Measurements from ENCODE around the gene GAS5. TPM values are rescaled to one million over a fixed set of nuclear protein-coding genes. Genes with fewer than 3 reads are reported as not detected.
A peak's percentile ranks its signal among the peaks of the same experiment; 100 is the strongest.

The GAS5 gene
- total and polyA plus RNA-seq, 9 of the 15 experiments (the other 6 are each of a cell fraction or from before 2014, with no cell fraction given): 565 to 1,860 (median 1,006) TPM

DNA sequence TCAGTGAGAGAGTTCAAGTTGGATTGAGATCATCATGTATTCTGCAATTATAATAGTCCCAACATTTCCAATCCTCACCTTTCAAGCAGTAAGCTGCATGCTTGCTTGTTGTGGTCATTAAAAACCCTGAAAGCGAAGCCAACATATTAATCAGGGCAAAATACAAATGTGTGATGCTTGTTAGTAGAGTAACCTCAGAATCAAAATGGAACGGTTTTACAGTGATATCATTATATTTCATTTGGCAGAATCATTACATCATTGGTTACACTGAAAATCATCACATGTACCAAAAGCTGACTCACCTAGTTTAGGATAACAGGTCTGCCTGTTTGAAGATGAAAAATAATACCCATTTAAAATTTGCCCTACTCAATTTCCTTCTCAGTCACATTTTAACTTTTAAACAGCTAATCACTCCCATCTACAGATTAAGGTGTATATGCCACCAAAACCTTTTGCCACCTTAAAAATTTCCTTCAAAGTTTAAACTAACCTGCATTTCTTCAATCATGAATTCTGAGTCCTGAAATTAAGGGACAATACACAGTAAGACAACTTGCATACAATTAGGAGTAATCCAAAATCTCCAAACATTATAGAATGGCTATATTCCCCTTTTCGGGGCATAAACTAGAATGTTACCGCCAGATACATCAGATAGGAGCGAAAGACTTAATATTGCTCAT lies 3.5 kb downstream of the GAS5 start (continued):
- TF ChIP-seq GABPB2 (CRISPR knock-in tag; conservative IDR thresholded peaks at IDR 0.05): no peak
- TF ChIP-seq ZNF436 (CRISPR knock-in tag; IDR thresholded peaks at IDR 0.05): no peak
- TF ChIP-seq ZNF174 (CRISPR knock-in tag; IDR thresholded peaks at IDR 0.05): no peak
- TF ChIP-seq, protein P1, sequence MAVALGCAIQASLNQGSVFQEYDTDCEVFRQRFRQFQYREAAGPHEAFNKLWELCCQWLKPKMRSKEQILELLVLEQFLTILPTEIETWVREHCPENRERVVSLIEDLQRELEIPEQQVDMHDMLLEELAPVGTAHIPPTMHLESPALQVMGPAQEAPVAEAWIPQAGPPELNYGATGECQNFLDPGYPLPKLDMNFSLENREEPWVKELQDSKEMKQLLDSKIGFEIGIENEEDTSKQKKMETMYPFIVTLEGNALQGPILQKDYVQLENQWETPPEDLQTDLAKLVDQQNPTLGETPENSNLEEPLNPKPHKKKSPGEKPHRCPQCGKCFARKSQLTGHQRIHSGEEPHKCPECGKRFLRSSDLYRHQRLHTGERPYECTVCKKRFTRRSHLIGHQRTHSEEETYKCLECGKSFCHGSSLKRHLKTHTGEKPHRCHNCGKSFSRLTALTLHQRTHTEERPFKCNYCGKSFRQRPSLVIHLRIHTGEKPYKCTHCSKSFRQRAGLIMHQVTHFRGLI (CRISPR knock-in tag; IDR thresholded peaks at IDR 0.05): no peak
- no peak for TF ChIP-seq DNMT1 (IDR thresholded peaks at IDR 0.05)
- TF ChIP-seq ZNF224 (CRISPR knock-in tag; IDR thresholded peaks at IDR 0.05): no peak
- TF ChIP-seq CEBPG (CRISPR knock-in tag; IDR thresholded peaks at IDR 0.05): no peak
- peak in 1 of 2 experiments; percentile 7; a peak in 1 of 4 replicates for TF ChIP-seq CEBPG (tag; conservative IDR thresholded peaks at IDR 0.05 in 1 of 2, IDR thresholded peaks at IDR 0.05 in 1 of 2)
- TF ChIP-seq LEF1 (IDR thresholded peaks at IDR 0.05): 0 out of 2 replicates have a peak, but pooled peaks have one; percentile 12
- TF ChIP-seq POLR2A (conservative IDR thresholded peaks at IDR 0.05): peak; percentile 60
- TF ChIP-seq KDM1A (IDR thresholded peaks at IDR 0.05): no peak
- TF ChIP-seq HNRNPL (IDR thresholded peaks at IDR 0.05; ENCODE audit: low read depth, low read length): peak; percentile 47; the same call in 1 of the 2 replicates
- no peak for TF ChIP-seq TAF15 (IDR thresholded peaks at IDR 0.05; ENCODE audit: low read depth, low read length)
- TF ChIP-seq STAT5B (CRISPR knock-in tag; IDR thresholded peaks at IDR 0.05): no peak
- TF ChIP-seq, protein P2, sequence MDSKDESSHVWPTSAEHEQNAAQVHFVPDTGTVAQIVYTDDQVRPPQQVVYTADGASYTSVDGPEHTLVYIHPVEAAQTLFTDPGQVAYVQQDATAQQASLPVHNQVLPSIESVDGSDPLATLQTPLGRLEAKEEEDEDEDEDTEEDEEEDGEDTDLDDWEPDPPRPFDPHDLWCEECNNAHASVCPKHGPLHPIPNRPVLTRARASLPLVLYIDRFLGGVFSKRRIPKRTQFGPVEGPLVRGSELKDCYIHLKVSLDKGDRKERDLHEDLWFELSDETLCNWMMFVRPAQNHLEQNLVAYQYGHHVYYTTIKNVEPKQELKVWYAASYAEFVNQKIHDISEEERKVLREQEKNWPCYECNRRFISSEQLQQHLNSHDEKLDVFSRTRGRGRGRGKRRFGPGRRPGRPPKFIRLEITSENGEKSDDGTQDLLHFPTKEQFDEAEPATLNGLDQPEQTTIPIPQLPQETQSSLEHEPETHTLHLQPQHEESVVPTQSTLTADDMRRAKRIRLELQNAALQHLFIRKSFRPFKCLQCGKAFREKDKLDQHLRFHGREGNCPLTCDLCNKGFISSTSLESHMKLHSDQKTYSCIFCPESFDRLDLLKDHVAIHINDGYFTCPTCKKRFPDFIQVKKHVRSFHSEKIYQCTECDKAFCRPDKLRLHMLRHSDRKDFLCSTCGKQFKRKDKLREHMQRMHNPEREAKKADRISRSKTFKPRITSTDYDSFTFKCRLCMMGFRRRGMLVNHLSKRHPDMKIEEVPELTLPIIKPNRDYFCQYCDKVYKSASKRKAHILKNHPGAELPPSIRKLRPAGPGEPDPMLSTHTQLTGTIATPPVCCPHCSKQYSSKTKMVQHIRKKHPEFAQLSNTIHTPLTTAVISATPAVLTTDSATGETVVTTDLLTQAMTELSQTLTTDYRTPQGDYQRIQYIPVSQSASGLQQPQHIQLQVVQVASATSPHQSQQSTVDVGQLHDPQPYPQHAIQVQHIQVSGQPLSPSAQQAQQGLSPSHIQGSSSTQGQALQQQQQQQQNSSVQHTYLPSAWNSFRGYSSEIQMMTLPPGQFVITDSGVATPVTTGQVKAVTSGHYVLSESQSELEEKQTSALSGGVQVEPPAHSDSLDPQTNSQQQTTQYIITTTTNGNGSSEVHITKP (IDR thresholded peaks at IDR 0.05; ENCODE audit: partially characterized antibody): no peak
- no peak for TF ChIP-seq ZNF41 (CRISPR knock-in tag; conservative IDR thresholded peaks at IDR 0.05)
- TF ChIP-seq ZNF175 (CRISPR knock-in tag; IDR thresholded peaks at IDR 0.05; ENCODE audit: low read depth): no peak
- TF ChIP-seq SRSF3 (IDR thresholded peaks at IDR 0.05; ENCODE audit: insufficient read depth, low read length): no peak
- no peak for TF ChIP-seq NFE2L1 (tag; IDR thresholded peaks at IDR 0.05; ENCODE audit: borderline replicate concordance, low read depth)
- TF ChIP-seq ZNF263 (CRISPR knock-in tag; IDR thresholded peaks at IDR 0.05; ENCODE audit: borderline replicate concordance): no peak
- no peak for TF ChIP-seq ZNF717 (CRISPR knock-in tag; IDR thresholded peaks at IDR 0.05)
- no peak for TF ChIP-seq CREBBP (IDR thresholded peaks at IDR 0.05; ENCODE audit: low read depth, low read length)
- no peak for TF ChIP-seq PTBP1 (IDR thresholded peaks at IDR 0.05; ENCODE audit: low read depth, low read length)
- TF ChIP-seq ZNF143 (CRISPR knock-in tag; IDR thresholded peaks at IDR 0.05): no peak
- no peak for TF ChIP-seq ETS2 (tag; IDR thresholded peaks at IDR 0.05; ENCODE audit: borderline replicate concordance, poor library complexity, severe bottlenecking)
